Nephron progenitor cell (in vitro differentiated cells): Measurements from ENCODE around the gene PRKAG2.

Experiments
- DNase-seq: peaks from one replicate; pipeline ENCODE4 v3.0.0; 2021
- H3K27ac Mint-ChIP-seq: 2 replicates; pipeline ENCODE4 v1.8.0; 2021; ENCODE audit warnings: mild to moderate bottlenecking, moderate library complexity, mixed read lengths
- H3K27me3 Mint-ChIP-seq: 2 replicates; pipeline ENCODE4 v1.8.0; 2021; ENCODE audit warnings: mild to moderate bottlenecking, low read depth, mixed read lengths; ENCODE audit not compliant: poor library complexity
- H3K36me3 Mint-ChIP-seq: 2 replicates; pipeline ENCODE4 v1.8.0; 2021; ENCODE audit warnings: low read depth, mixed read lengths
- H3K4me1 Mint-ChIP-seq: 2 replicates; pipeline ENCODE4 v1.8.0; 2021; ENCODE audit warnings: mixed read lengths
- H3K4me3 Mint-ChIP-seq: 2 replicates; pipeline ENCODE4 v1.8.0; 2021; ENCODE audit warnings: mild to moderate bottlenecking, moderate library complexity, mixed read lengths
- H3K9me3 Mint-ChIP-seq: 2 replicates; pipeline ENCODE4 v1.8.0; 2021; ENCODE audit warnings: mild to moderate bottlenecking, moderate library complexity, mixed read lengths
- CTCF ChIP-seq: fragments of 200-600 bp; sonication (generic); IDR thresholded peaks from 2 replicates; pipeline ENCODE4 v1.5.0; 2021; ENCODE audit warnings: antibody characterized with exemption

Gene PRKAG2

DNA sequence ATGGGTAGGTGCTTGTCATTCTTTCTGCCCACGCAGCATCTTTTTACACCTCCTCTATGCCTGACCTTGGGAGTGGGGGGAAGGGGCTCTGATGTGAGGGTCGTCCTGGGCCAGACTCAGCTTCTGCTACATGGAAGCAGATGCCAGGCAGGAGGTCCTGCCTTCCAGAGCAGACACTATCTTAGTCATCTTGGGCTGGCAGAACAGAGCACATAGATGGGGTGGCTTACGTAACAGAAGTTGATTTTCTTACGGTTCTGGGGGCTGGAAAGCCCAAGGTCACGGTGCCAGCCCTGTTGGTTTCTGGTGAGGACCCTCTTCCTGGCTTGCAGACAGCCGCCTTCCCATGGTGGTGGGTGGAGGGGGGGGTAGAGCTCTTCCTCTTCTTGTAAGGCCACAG lies 159.0 kb downstream of the PRKAG2 start:
- Mint-ChIP-seq H3K9me3 (no peaks in the 10 kb centered on the region), H3K27me3 (peaks cover 38% of the 10 kb centered on the region), H3K4me1 (peaks cover 49% of the 10 kb centered on the region), H3K4me3 (no peak overlapping the region), H3K36me3 (no peaks in the 10 kb centered on the region), H3K27ac (no peak overlapping the region)
- DNase-seq: no peak
- no peak for TF ChIP-seq CTCF

DNA sequence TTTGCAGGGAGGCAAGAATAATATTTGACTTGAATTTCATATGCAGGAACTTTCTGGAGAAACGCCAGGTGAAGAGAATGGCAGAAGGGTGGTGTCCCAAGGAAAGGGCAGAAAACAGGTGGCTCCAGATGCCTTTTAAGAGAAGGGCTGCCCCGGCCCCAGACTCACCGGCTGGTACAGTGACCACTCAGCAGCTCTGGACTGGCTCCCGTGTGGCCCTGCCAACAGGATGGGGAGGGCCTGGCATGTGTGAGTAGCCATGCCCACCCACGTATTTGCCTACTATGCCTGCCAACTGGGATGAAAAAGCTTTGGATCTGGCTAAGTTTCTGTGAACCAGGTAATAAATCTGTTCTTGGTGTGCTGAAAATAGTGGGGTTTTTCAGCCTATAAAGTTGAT lies 159.5 kb downstream of the PRKAG2 start:
- DNase-seq: no peak
- H3K27ac Mint-ChIP-seq: no peak overlapping the region

GRCh38 chr7:151716323-151716722 lies 160.6 kb downstream of the PRKAG2 start:
- Mint-ChIP-seq H3K27ac (no peak overlapping the region), H3K4me3 (no peak overlapping the region), H3K36me3 (no peaks in the 10 kb centered on the region), H3K27me3 (peaks cover 30% of the 10 kb centered on the region), H3K9me3 (no peaks in the 10 kb centered on the region), H3K4me1 (peaks cover 45% of the 10 kb centered on the region)
- no peak for DNase-seq
- no peak for TF ChIP-seq CTCF

More for the DNA sequence above, 159.5 kb downstream of the PRKAG2 start:
- Mint-ChIP-seq H3K9me3 (no peaks in the 10 kb centered on the region), H3K27me3 (peaks cover 38% of the 10 kb centered on the region), H3K4me1 (peaks cover 49% of the 10 kb centered on the region), H3K36me3 (no peaks in the 10 kb centered on the region), H3K4me3 (no peak overlapping the region)
- no peak for TF ChIP-seq CTCF

DNA sequence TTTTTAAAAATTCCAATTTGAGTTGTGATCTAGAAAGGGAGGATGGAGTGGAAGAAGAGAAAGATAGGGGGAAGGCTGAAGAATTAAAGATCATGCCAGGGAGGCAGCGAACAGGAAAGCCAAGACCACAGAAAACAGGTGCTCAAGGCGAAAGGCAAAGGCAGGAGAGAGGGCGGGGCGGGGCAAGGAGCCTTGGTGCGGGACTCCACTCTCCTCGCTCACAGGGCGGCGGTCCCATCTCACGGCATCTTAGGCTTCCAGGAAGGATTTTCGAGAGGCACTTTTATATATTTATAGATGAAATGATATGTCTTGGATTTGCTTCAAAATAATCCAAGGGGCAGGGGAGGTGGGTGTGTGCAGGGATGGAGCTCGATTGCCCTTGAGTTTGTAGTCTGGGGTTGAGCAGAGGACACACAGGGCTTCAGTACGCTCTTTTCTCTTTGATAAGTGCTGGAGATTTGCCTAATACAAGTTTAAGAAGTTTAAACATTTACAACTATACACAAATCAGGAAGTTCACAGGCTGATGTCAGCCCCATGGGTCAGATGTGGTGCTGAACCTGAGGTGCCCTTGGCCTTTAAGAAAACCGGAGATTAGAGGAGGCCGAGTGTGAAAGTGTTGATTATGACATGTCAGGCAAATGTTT lies 161.1 kb downstream of the PRKAG2 start:
- no peaks in the 10 kb centered on the region for H3K9me3 Mint-ChIP-seq
- H3K4me3 Mint-ChIP-seq: no peak overlapping the region
- TF ChIP-seq CTCF: no peak
- peaks cover 45% of the 10 kb centered on the region for H3K4me1 Mint-ChIP-seq
- H3K27me3 Mint-ChIP-seq: peaks cover 30% of the 10 kb centered on the region
- no peak for DNase-seq
- no peak overlapping the region for H3K27ac Mint-ChIP-seq
- H3K36me3 Mint-ChIP-seq: no peaks in the 10 kb centered on the region

DNA sequence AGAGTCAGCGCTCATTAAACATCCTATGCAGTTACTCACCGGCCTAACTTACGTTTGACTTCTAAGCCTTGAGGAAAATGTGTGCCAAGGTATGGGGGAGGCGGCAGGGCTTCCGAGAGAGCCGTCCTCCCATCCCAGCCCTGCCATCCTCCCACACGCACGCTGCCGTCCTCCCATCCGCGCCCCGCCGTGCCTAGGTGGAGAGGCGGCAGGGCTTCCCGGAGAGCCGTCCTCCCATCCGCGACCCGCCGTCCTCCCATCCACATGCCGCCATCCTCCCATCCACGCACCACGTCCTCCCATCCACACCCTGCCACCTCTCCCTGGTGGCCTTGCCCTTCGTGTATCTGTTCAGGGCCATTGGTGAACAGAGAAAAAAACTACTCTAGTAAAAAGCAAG lies 162.7 kb downstream of the PRKAG2 start:
- Mint-ChIP-seq H3K27me3 (peaks cover 27% of the 10 kb centered on the region), H3K36me3 (no peaks in the 10 kb centered on the region), H3K4me3 (no peak overlapping the region), H3K27ac (no peak overlapping the region), H3K4me1 (peaks cover 35% of the 10 kb centered on the region), H3K9me3 (no peaks in the 10 kb centered on the region)
- no peak for DNase-seq
- TF ChIP-seq CTCF: no peak

- TF ChIP-seq CTCF: no peak
- Mint-ChIP-seq H3K4me3 (no peak overlapping the region), H3K4me1 (peaks cover 35% of the 10 kb centered on the region), H3K36me3 (no peaks in the 10 kb centered on the region), H3K9me3 (no peaks in the 10 kb centered on the region), H3K27ac (no peak overlapping the region), H3K27me3 (peaks cover 23% of the 10 kb centered on the region)
- no peak for DNase-seq
These were observed 164.1 kb downstream of the PRKAG2 start for GRCh38 chr7:151712810-151713125.
